ENCODE data around the gene ADAT2. TPM values are rescaled to one million over a fixed set of nuclear protein-coding genes. Genes with fewer than 3 reads are reported as not detected.

ADAT2 gene
- total and polyA plus RNA-seq, 2 of the 13 experiments (the other 11 are each of a cell fraction or from before 2014, with no cell fraction given), result 10.5 to 18.3 TPM

DNA sequence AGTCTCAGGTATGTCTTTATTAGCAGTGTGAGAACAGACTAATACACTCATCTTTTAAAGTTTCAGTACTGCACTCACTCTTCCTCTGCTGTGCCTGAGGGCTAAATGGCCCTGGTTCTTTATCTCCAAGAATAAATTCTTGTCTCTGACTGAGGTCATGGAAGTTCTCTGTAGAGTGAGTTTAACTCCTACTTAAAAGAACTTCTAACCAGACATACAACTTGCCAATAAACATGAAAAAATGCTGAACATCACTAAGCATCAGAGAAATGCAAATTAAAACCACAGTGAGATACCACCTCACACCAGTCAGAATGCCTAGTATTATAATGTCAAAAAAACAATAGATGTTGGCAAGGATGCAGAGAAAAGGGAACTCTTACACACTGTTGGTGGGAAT is 73.6 kb downstream of the ADAT2 start (continued):
- TF ChIP-seq HOXA9 (CRISPR knock-in tag; IDR thresholded peaks at IDR 0.05; ENCODE audit: borderline replicate concordance), result no peak
- TF ChIP-seq ISL2 (CRISPR knock-in tag; IDR thresholded peaks at IDR 0.05), result no peak
- no peak for TF ChIP-seq SNAI1 (CRISPR knock-in tag; IDR thresholded peaks at IDR 0.05; ENCODE audit: borderline replicate concordance)
- TF ChIP-seq GTF2F1 (IDR thresholded peaks at IDR 0.05; ENCODE audit: low read length), result no peak

DNA sequence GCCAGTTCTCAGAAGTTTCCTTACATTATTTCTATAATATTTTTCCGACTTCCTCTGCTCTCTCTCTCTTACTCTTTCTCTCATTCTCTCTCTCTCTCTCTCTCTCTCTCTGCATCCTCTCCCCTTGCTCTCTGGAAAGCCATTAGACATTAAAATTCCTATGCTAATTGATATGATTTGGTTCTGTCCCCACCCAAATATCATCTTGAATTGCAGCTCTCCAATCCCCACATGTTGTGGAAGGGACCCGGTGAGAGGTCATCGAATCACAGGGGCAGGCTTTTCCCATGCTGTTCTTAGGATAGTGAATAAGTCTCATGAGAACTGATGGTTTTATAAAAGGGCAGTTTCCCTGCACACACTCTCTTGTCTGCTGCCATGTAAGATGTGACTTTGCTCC is 74.1 kb downstream of the ADAT2 start:
- no peak overlapping the region for H3K9ac ChIP-seq (ENCODE audit: insufficient read depth, low read depth, low read length)
- intact Hi-C loops (cut with micrococcal nuclease; ENCODE audit: unreplicated experiment) (no loop called here), in situ Hi-C loops (cut with HindIII; ENCODE audit: extremely low pct_ligation_motif_present, low pct_unique_long_range_greater_than_20kb) (no loop called here)
- no peaks in the 10 kb centered on the region for H4K20me1 ChIP-seq (ENCODE audit: insufficient read depth, low read length)
- TF ChIP-seq ZNF235 (CRISPR knock-in tag; IDR thresholded peaks at IDR 0.05; ENCODE audit: borderline replicate concordance), result no peak
- TF ChIP-seq DPF2 (CRISPR knock-in tag; IDR thresholded peaks at IDR 0.05; ENCODE audit: borderline replicate concordance, low read depth), result no peak
- no peak for TF ChIP-seq THAP11 (CRISPR knock-in tag; IDR thresholded peaks at IDR 0.05)
- no peak for TF ChIP-seq NCOR1 (IDR thresholded peaks at IDR 0.05; ENCODE audit: borderline replicate concordance, low read length)
- TF ChIP-seq FOXK1 (CRISPR knock-in tag; IDR thresholded peaks at IDR 0.05; ENCODE audit: borderline replicate concordance, low read depth), result no peak
- TF ChIP-seq KDM6A (CRISPR knock-in tag; IDR thresholded peaks at IDR 0.05; ENCODE audit: low read depth), result no peak
- no peak for TF ChIP-seq ZNF274 (CRISPR knock-in tag; IDR thresholded peaks at IDR 0.05)
- TF ChIP-seq DMAP1 (CRISPR knock-in tag; IDR thresholded peaks at IDR 0.05), result no peak
- TF ChIP-seq NRL (CRISPR knock-in tag; IDR thresholded peaks at IDR 0.05; ENCODE audit: borderline replicate concordance), result no peak
- no peak for TF ChIP-seq SMARCE1 (IDR thresholded peaks at IDR 0.05; ENCODE audit: borderline replicate concordance)
- TF ChIP-seq GTF2F1 (IDR thresholded peaks at IDR 0.05; ENCODE audit: low read length), result no peak
- no peak for TF ChIP-seq MIER3 (CRISPR knock-in tag; IDR thresholded peaks at IDR 0.05; ENCODE audit: borderline replicate concordance)
- no peaks in the 10 kb centered on the region for H3K79me2 ChIP-seq (ENCODE audit: insufficient read depth, low read length)
- BruUV-seq (replicated peaks), result no TSS peak
- no peaks in the 10 kb centered on the region for H3K9me3 ChIP-seq (ENCODE audit: low read length)
- no peaks in the 10 kb centered on the region for H3K27me3 ChIP-seq (ENCODE audit: control insufficient read depth in 1 of 2, insufficient read depth in 2 of 2, low read length in 2 of 2)
- no peak for DNase-seq (ENCODE audit: low spot score)
- FAIRE-seq, result no peak
- ChIA-PET CTCF (ENCODE audit: low intra/inter-chr PET ratio, low total read pairs) (no interaction called here), POLR2A (no interaction called here)
- H3K4me3 ChIP-seq (replicated peaks in 1 of 3; ENCODE audit: insufficient read depth in 1 of 3, low read depth in 2 of 3, low read length in 3 of 3), result no peak overlapping the region
- H3K27ac ChIP-seq (ENCODE audit: extremely low read length, insufficient read depth, low read length), result no peak overlapping the region
- no peaks in the 10 kb centered on the region for H3K36me3 ChIP-seq (replicated peaks in 1 of 2; ENCODE audit: control insufficient read depth in 1 of 2, insufficient read depth in 2 of 2, low read length in 2 of 2)
- H3K4me2 ChIP-seq (ENCODE audit: low read depth, low read length), result no peak overlapping the region
- no peaks in the 10 kb centered on the region; the same call in 1 of the 2 replicates for H3K4me1 ChIP-seq (ENCODE audit: insufficient read depth, low read length)
- no peak for ATAC-seq
- H2AFZ ChIP-seq (ENCODE audit: low read length), result no peak overlapping the region
- WGBS (ENCODE audit: low lambda C conversion rate), result 28% methylated on average over 3 of the region's 3 CpGs
